HepG2 (cell line): Measurements from ENCODE around the gene CYP2W1. TPM values are rescaled to one million over a fixed set of nuclear protein-coding genes. Genes with fewer than 3 reads are reported as not detected.

Source experiments
- ERF ChIP-seq: IDR thresholded peaks from 2 replicates; pipeline ENCODE4 v1.6.1; 2018; ENCODE audit warnings: missing biosample characterization, missing genetic modification reagents
- FOXK2 ChIP-seq: fragments of 450-650 bp; IDR thresholded peaks from 2 replicates; pipeline ENCODE4 v1.6.1; 2016
- HHEX ChIP-seq: IDR thresholded peaks from 2 replicates; pipeline ENCODE4 v1.6.1; 2016; ENCODE audit warnings: control low read depth
- HNRNPH1 ChIP-seq: fragments of 200-400 bp; formaldehyde crosslinking; optimal IDR thresholded peaks from 2 replicates; pipeline ENCODE3; 2017; ENCODE audit warnings: mild to moderate bottlenecking, low read depth, low read length
- HNRNPL ChIP-seq: fragments of 200-400 bp; formaldehyde crosslinking; IDR thresholded peaks from 2 replicates; pipeline ENCODE4 v1.6.1; 2017; ENCODE audit warnings: mild to moderate bottlenecking, low read depth, low read length
- NPAS2 ChIP-seq: sonication (generic); formaldehyde crosslinking; IDR thresholded peaks from 2 replicates; pipeline ENCODE4 v1.8.0; 2022; ENCODE audit warnings: mild to moderate bottlenecking, missing genetic modification reagents, borderline replicate concordance
- ZNF207 ChIP-seq: fragments of 450-650 bp; IDR thresholded peaks from 2 replicates; pipeline ENCODE4 v1.6.1; 2016; ENCODE audit warnings: antibody characterized with exemption, borderline replicate concordance
- ZNF570 ChIP-seq: sonication (generic); formaldehyde crosslinking; IDR thresholded peaks from 2 replicates; pipeline ENCODE4 v1.4.0; 2020; ENCODE audit warnings: mild to moderate bottlenecking, missing genetic modification reagents, borderline replicate concordance
- ZNF589 ChIP-seq: sonication (generic); formaldehyde crosslinking; conservative IDR thresholded peaks from 2 replicates; pipeline ENCODE4 v1.8.0; 2022; ENCODE audit warnings: mild to moderate bottlenecking, moderate library complexity, missing genetic modification reagents
- ZNF607 ChIP-seq: sonication (generic); formaldehyde crosslinking; IDR thresholded peaks from 2 replicates; pipeline ENCODE4 v1.5.1; 2020; ENCODE audit warnings: missing genetic modification reagents, mild to moderate bottlenecking, borderline replicate concordance
- polyA plus RNA-seq, 8 experiments: library from polyadenylated mRNA; depleted of rRNA in 3 of 8; stranded (reverse) in 7 of 8; unstranded in 1 of 8; fragments of >200 nt; fragmentation: Illumina TruSeq in 4 of 8; extraction: Trizol in 4 of 8; gene quantifications; 2 replicates each; pipeline versions ENCODE4 v1.2.1 to v1.2.3, GENCODE V29; 2011 to 2016; ENCODE audit warnings: low read depth in 4 of 8, missing spikeins in 1 of 8, mixed read lengths in 1 of 8; ENCODE audit not compliant: insufficient read depth in 1 of 8
- total RNA-seq, 5 experiments: library from RNA; depleted of rRNA; stranded (reverse); fragments of >200 nt; fragmentation: Illumina TruSeq; extraction: Trizol; gene quantifications; 2 replicates each; pipeline ENCODE4 v1.2.3, GENCODE V29; 2016; ENCODE audit warnings: low read depth in 1 of 5
- TF ChIP-seq, protein P1 (sequence below), 2 experiments: sonication (generic) in 1 of 2; formaldehyde crosslinking in 1 of 2; IDR thresholded peaks; 2 replicates each; pipeline versions ENCODE4 v1.4.0 to v1.6.1; 2016 to 2020; ENCODE audit warnings: borderline replicate concordance in 1 of 2, low read depth in 1 of 2, mild to moderate bottlenecking in 1 of 2, missing genetic modification reagents in 1 of 2
- TF ChIP-seq, protein P2 (sequence below): sonication (generic); formaldehyde crosslinking; IDR thresholded peaks from 2 replicates; pipeline ENCODE4 v1.9.0; 2022; ENCODE audit warnings: missing genetic modification reagents, mild to moderate bottlenecking, borderline replicate concordance
- TF ChIP-seq, protein P3 (sequence below): sonication (generic); formaldehyde crosslinking; IDR thresholded peaks from 2 replicates; pipeline ENCODE4 v1.4.0; 2020; ENCODE audit warnings: missing genetic modification reagents
- TF ChIP-seq, protein P4 (sequence below): sonication (generic); formaldehyde crosslinking; conservative IDR thresholded peaks from 2 replicates; pipeline ENCODE4 v1.5.0; 2020; ENCODE audit warnings: missing genetic modification reagents
- TF ChIP-seq, protein P5 (sequence below): sonication (generic); formaldehyde crosslinking; IDR thresholded peaks from 2 replicates; pipeline ENCODE4 v1.8.0; 2022; ENCODE audit warnings: mild to moderate bottlenecking, missing genetic modification reagents

Gene CYP2W1
- total and polyA plus RNA-seq, 2 of the 13 experiments (the other 11 are each of a cell fraction or from before 2014, with no cell fraction given): 19.5 to 31.7 TPM

DNA sequence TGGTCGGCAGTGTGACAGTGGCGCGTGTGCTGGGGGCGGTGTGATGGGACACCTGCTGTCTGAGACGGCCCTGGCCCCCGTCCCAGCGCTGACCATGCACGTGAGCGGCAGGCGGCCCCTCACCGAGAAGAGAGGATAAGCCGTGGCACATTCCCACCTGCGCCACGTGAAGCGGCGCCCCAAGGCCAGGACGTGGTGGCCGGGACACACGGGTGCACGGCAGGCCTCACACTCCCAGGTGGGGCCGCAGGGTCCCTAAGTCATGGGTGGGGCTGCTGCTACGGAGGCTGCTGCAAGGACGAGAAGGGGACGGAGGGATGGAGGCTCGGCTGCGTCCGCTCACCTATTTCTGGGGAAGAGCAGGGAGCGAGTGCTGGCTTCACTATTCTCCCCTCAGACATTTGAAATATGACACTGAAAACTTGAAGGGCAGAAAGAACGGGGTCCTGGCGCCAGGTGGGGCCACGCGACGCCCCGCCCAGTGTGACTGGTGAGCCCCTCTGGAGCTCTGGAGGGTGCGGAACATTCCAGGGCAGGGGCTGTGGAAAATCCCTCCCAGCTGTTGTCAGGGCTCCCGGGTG is 7.5 kb downstream of the CYP2W1 start (continued):
- TF ChIP-seq, protein P1, sequence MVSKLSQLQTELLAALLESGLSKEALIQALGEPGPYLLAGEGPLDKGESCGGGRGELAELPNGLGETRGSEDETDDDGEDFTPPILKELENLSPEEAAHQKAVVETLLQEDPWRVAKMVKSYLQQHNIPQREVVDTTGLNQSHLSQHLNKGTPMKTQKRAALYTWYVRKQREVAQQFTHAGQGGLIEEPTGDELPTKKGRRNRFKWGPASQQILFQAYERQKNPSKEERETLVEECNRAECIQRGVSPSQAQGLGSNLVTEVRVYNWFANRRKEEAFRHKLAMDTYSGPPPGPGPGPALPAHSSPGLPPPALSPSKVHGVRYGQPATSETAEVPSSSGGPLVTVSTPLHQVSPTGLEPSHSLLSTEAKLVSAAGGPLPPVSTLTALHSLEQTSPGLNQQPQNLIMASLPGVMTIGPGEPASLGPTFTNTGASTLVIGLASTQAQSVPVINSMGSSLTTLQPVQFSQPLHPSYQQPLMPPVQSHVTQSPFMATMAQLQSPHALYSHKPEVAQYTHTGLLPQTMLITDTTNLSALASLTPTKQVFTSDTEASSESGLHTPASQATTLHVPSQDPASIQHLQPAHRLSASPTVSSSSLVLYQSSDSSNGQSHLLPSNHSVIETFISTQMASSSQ (IDR thresholded peaks at IDR 0.05; ENCODE audit: low read depth): no peak
- TF ChIP-seq, protein P1 (CRISPR knock-in tag; IDR thresholded peaks at IDR 0.05; ENCODE audit: borderline replicate concordance): no peak
- TF ChIP-seq ZNF570 (CRISPR knock-in tag): no peak
- TF ChIP-seq ERF (CRISPR knock-in tag): no peak
- TF ChIP-seq, protein P2, sequence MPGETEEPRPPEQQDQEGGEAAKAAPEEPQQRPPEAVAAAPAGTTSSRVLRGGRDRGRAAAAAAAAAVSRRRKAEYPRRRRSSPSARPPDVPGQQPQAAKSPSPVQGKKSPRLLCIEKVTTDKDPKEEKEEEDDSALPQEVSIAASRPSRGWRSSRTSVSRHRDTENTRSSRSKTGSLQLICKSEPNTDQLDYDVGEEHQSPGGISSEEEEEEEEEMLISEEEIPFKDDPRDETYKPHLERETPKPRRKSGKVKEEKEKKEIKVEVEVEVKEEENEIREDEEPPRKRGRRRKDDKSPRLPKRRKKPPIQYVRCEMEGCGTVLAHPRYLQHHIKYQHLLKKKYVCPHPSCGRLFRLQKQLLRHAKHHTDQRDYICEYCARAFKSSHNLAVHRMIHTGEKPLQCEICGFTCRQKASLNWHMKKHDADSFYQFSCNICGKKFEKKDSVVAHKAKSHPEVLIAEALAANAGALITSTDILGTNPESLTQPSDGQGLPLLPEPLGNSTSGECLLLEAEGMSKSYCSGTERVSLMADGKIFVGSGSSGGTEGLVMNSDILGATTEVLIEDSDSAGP: 0 out of 2 replicates have a peak, but pooled peaks have one; percentile 44
- no peak for TF ChIP-seq NPAS2
- peak; percentile 7 for TF ChIP-seq HNRNPH1
- TF ChIP-seq, protein P3, sequence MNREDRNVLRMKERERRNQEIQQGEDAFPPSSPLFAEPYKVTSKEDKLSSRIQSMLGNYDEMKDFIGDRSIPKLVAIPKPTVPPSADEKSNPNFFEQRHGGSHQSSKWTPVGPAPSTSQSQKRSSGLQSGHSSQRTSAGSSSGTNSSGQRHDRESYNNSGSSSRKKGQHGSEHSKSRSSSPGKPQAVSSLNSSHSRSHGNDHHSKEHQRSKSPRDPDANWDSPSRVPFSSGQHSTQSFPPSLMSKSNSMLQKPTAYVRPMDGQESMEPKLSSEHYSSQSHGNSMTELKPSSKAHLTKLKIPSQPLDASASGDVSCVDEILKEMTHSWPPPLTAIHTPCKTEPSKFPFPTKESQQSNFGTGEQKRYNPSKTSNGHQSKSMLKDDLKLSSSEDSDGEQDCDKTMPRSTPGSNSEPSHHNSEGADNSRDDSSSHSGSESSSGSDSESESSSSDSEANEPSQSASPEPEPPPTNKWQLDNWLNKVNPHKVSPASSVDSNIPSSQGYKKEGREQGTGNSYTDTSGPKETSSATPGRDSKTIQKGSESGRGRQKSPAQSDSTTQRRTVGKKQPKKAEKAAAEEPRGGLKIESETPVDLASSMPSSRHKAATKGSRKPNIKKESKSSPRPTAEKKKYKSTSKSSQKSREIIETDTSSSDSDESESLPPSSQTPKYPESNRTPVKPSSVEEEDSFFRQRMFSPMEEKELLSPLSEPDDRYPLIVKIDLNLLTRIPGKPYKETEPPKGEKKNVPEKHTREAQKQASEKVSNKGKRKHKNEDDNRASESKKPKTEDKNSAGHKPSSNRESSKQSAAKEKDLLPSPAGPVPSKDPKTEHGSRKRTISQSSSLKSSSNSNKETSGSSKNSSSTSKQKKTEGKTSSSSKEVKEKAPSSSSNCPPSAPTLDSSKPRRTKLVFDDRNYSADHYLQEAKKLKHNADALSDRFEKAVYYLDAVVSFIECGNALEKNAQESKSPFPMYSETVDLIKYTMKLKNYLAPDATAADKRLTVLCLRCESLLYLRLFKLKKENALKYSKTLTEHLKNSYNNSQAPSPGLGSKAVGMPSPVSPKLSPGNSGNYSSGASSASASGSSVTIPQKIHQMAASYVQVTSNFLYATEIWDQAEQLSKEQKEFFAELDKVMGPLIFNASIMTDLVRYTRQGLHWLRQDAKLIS (CRISPR knock-in tag): no peak
- no peak for TF ChIP-seq ZNF607 (CRISPR knock-in tag)
- TF ChIP-seq, protein P4, sequence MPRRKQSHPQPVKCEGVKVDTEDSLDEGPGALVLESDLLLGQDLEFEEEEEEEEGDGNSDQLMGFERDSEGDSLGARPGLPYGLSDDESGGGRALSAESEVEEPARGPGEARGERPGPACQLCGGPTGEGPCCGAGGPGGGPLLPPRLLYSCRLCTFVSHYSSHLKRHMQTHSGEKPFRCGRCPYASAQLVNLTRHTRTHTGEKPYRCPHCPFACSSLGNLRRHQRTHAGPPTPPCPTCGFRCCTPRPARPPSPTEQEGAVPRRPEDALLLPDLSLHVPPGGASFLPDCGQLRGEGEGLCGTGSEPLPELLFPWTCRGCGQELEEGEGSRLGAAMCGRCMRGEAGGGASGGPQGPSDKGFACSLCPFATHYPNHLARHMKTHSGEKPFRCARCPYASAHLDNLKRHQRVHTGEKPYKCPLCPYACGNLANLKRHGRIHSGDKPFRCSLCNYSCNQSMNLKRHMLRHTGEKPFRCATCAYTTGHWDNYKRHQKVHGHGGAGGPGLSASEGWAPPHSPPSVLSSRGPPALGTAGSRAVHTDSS (CRISPR knock-in tag): no peak
- no peak for TF ChIP-seq HNRNPL
- TF ChIP-seq ZNF207: no peak
- TF ChIP-seq HHEX (CRISPR knock-in tag): no peak
- no peak for TF ChIP-seq ZNF589 (CRISPR knock-in tag)
- TF ChIP-seq, protein P5, sequence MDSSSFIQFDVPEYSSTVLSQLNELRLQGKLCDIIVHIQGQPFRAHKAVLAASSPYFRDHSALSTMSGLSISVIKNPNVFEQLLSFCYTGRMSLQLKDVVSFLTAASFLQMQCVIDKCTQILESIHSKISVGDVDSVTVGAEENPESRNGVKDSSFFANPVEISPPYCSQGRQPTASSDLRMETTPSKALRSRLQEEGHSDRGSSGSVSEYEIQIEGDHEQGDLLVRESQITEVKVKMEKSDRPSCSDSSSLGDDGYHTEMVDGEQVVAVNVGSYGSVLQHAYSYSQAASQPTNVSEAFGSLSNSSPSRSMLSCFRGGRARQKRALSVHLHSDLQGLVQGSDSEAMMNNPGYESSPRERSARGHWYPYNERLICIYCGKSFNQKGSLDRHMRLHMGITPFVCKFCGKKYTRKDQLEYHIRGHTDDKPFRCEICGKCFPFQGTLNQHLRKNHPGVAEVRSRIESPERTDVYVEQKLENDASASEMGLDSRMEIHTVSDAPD (CRISPR knock-in tag): no peak
- no peak for TF ChIP-seq FOXK2
